Ishikawa (cell line): ENCODE results near the gene ZFR.

ENCODE experiments used
- CEBPB ChIP-seq: IDR thresholded peaks from 2 replicates; pipeline ENCODE4 v1.6.1; 2012
- CREB1 ChIP-seq: IDR thresholded peaks from 2 replicates; pipeline ENCODE4 v1.6.1; 2012; ENCODE audit warnings: low read depth
- EGR1 ChIP-seq: IDR thresholded peaks from 2 replicates; pipeline ENCODE4 v1.6.1; 2012
- EP300 ChIP-seq: IDR thresholded peaks from 2 replicates; pipeline ENCODE4 v1.6.1; 2012; ENCODE audit warnings: borderline replicate concordance
- FOXM1 ChIP-seq: IDR thresholded peaks from 2 replicates; pipeline ENCODE4 v1.6.1; 2012; ENCODE audit warnings: low read depth, borderline replicate concordance
- MAX ChIP-seq: IDR thresholded peaks from 2 replicates; pipeline ENCODE4 v1.6.1; 2012
- NFIC ChIP-seq: IDR thresholded peaks from 2 replicates; pipeline ENCODE4 v1.6.1; 2012
- RAD21 ChIP-seq: IDR thresholded peaks from 2 replicates; pipeline ENCODE4 v1.6.1; 2012; ENCODE audit warnings: low read depth
- REST ChIP-seq: IDR thresholded peaks from 2 replicates; pipeline ENCODE4 v1.6.1; 2012; ENCODE audit warnings: low read depth, mild to moderate bottlenecking
- TAF1 ChIP-seq: IDR thresholded peaks from 2 replicates; pipeline ENCODE4 v1.6.1; 2012; ENCODE audit warnings: low read depth, mild to moderate bottlenecking
- TCF12 ChIP-seq: IDR thresholded peaks from 2 replicates; pipeline ENCODE4 v1.6.1; 2012; ENCODE audit warnings: low read depth
- TEAD4 ChIP-seq: IDR thresholded peaks from 2 replicates; pipeline ENCODE4 v1.6.1; 2012
- USF1 ChIP-seq: IDR thresholded peaks from 2 replicates; pipeline ENCODE4 v1.6.1; 2012
- YY1 ChIP-seq: IDR thresholded peaks from 2 replicates; pipeline ENCODE4 v1.6.1; 2012; ENCODE audit warnings: low read depth
- ZBTB7A ChIP-seq: IDR thresholded peaks from 2 replicates; pipeline ENCODE4 v1.6.1; 2012; ENCODE audit warnings: low read depth

The ZFR gene

DNA sequence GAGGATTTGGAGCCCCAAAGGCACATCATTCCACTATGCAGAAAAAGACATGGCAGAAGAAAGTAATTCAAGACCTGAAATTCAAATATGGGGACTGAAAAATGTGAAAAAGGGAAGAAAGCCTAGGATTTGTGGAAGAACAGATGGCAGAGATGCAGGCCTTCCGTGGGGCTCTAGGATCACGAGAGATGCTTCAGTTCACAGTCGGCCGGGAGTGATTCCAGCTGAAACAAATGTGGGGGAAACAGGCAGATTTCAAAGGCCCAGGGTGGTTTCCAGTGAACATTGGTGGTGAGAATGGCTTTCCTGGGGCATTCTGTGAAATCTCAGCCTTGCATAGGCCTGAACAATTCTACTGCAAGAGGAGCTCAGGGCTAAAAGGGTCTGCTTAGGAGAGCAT, 34.6 kb upstream of the ZFR start:
- TF ChIP-seq TCF12 (no peak), REST (no peak), MAX (no peak), TEAD4 (no peak), EGR1 (no peak), EP300 (no peak), CREB1 (no peak), FOXM1 (no peak), CEBPB (no peak), ZBTB7A (no peak), TAF1 (no peak), YY1 (no peak), NFIC (no peak)

GRCh38 chr5:32476891-32477290, 32.4 kb upstream of the ZFR start:
- no peak for TF ChIP-seq NFIC
- no peak for TF ChIP-seq TCF12
- TF ChIP-seq YY1 = no peak
- TF ChIP-seq REST = no peak
- no peak for TF ChIP-seq MAX
- TF ChIP-seq EP300 = no peak
- no peak for TF ChIP-seq CEBPB
- no peak for TF ChIP-seq EGR1
- no peak for TF ChIP-seq TEAD4

DNA sequence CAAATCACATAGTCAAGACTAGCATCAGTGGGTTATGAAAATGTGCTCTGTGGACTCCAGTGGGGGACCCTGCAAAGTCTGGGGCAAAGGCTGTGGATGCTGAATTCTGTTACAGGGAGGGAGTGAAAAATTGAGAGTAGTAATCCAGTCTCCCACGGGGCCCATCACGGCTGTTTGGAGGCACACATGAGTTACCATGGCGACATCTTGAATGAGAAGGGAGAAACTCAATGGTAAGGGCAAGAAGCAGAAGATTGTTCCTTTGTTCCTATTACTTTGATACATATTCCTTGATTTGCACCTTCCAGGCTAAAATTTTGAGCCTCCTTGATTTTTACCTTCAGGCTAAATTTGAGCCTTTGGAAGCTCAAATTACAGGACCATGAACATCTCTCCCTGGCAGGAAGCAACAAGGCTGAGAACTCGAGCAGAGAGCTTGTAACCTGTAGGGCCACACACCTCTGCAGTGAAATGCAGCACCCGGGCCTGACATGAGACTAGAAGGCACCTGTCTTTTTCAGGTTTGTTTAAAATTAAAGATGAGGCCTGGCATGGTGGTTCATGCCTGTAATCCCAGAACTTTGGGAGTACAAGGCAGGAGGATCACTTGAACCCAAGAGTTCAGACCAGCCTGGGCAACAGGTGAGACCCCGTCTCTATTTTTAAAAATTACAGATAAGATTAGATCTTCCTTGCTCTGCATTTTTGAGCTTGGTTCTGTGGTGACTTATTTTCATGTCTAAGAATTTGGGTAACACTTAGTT, 31.0 kb upstream of the ZFR start:
- TF ChIP-seq RAD21 (no peak), REST (no peak), CREB1 (no peak), USF1 (no peak), TCF12 (no peak), MAX (no peak), TAF1 (no peak), ZBTB7A (no peak), EGR1 (no peak), TEAD4 (no peak), NFIC (no peak), CEBPB (no peak), EP300 (no peak)

DNA sequence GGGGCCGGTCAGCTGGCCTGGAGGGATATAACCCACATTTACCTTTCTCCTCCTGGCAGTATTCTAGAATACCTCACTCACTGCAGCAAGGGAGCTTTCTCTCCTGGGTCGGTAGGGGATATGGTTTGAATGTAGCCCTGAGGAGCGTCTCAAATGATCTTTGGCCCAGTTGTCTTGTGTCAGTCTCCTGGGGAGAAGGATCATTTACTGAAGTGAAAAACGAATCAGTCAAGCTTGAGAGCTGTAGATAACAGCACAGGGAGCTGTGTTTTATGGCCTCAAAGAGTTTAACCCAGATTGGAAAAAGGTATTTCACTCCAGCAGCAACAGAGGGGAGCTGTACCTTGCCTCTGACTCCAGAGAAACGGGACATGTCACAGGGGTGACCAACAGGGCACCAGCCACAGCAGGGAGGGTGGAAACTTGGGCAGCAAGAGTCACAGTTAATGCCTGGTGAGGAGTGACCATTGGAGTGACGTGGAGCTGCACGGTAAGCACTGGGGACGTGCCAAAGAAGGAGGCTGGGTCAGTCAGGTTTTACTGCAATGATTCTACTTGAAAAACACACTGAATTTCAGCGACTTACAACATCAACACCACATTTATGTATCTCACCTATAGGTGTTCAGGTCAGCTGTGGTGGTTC, 29.8 kb upstream of the ZFR start:
- TF ChIP-seq TAF1 = no peak
- no peak for TF ChIP-seq YY1
- no peak for TF ChIP-seq USF1
- TF ChIP-seq EGR1 = no peak
- no peak for TF ChIP-seq EP300
- TF ChIP-seq NFIC = no peak
- TF ChIP-seq REST = no peak
- TF ChIP-seq FOXM1 = no peak
